SIG-M5 (cell line): ENCODE results near the gene PRDM12.

Experiments used
- DNase-seq: peaks from one replicate; lab custom pipeline; 2025; lab: John Stamatoyannopoulos, UW

The PRDM12 gene

DNA sequence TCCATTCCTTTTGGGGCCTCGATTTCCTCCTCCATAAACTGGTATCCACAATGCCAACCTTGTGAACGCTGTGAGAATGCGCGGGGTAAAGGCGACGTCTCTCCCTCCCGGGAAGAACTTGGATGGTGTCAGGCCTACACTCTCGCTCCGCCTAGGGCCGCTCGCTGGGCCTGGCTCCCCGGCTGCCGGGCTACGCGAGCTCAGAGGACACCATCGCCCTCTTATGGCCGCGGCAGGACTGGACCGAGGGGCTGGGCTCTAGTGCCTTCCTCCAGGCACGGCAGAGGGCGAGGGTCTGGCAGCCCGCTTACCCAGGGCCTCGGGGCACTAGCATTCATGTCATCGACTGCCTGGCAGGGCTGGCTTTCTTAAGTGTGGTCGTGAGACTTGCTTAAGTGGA, 27.9 kb downstream of the PRDM12 start:
- no peak for DNase-seq

DNA sequence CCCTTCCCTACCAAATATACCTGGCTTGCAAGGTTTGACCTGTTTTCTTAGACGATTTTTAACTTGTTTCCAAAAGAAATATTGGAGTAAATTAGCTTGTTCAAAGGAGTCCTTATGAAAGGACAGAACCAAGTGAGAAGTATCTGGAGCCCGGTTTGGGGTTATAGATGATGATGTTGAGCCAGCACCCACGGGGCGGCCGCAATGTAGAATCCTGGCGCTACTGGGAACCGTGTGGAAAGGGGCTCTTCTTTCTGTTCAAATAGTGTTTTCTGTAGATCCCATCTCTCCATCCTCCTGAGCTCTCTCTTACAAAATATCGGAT, 28.7 kb downstream of the PRDM12 start:
- no peak for DNase-seq

DNA sequence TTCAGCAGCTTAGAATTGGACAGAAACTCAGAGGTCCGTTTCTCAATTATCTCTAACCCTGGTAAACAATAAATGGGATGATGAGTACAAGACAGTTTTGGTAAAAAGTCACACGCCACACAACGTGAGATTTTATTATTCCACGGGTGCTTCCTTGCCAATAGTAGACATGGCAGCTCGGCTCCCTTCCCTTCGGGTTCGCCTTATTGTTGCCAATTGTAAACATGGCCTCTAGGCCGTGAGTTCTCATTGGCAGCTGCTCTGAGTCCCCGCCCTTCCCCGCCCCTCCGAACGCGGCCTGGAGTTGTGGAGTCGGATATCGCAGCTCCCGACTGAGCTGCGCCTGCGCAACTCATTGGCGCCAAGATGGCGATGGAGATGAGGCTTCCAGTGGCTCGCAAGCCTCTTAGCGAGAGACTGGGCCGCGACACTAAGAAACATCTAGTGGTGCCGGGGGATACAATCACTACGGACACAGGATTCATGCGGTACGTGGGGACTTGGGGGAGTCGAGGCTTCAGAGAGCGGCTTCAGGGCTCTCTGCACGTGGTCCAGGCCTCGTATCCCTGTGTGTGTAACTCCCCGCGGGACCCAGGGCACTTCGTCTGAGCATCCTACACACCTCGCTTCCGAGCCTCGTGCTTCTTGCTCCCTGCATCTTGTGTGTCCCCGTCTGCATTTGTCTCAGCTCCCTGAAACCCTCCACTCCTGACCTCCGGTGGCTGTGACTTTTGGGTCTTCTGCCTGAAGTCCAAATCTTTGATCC, 29.2 kb downstream of the PRDM12 start, which contains the start of gene EXOSC2:
EXOSC2 (plus strand) TSS at position 355 of the 766 bp plus-strand sequence; CDS start at position 367, 12 bp downstream.
- peak; percentile 68 for DNase-seq

DNA sequence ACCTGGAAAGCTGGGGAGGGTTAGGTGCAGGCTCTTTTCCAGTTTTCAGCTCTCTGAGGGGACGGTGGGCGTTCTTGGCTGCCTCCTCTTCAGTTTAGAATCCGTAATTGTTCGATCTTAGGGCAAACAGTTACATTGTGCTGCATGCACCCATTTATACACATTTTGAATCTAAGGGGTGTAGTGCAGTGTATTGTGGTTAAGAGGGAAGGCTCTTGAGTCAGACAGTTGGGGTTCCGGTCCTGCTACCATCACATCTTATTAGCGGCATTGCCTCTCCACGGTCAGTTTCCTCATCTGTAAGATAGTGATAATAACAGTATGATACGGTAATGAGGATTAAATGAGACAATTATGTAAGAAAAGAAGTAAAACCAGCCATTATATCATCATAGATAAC, 29.8 kb downstream of the PRDM12 start:
- DNase-seq: no peak

DNA sequence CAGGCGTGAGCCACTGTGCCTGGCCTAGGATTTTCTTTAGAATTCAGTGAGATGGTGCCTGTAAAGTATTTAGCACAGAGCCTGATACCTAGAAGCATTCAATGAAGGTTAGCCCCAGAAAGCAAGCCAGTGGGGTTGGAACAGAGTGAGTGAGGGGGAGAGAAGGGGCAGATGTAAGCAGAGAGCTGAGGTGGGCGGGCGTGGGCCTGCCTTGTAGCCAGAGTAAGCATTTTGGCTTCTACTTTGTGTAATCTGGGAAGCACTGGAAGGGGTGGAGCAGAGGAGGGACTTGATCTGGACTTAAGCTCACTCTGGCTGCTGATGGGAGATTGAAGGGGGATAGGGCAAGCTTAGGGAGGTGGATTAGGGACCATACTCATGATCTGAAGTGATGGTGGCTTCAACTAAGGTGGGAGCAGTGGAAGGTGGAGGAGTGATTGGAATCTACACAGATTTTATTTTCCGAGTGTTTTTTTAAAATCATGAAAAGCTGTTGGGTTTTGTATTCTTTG, 31.8 kb downstream of the PRDM12 start:
- DNase-seq: no peak

DNA sequence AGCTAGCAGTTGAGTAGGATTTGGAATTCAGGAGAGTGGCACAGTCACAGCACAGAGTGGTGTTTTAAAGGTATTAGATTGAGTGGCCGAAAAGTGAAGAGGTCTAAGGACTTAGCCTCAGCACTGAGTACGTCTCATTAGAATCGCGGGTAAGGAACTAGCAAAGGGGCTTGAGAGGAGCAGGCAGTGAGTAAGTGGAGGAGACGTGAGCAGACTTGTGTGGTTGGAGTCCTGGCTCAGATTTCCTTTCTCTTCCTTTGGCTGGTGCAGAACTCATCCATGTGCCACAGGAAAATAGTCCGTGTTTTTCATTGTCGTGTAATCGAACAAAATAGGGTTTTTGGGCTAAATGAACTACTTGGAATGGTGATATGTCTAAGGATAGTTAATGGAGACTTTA, 32.6 kb downstream of the PRDM12 start:
- no peak for DNase-seq

DNA sequence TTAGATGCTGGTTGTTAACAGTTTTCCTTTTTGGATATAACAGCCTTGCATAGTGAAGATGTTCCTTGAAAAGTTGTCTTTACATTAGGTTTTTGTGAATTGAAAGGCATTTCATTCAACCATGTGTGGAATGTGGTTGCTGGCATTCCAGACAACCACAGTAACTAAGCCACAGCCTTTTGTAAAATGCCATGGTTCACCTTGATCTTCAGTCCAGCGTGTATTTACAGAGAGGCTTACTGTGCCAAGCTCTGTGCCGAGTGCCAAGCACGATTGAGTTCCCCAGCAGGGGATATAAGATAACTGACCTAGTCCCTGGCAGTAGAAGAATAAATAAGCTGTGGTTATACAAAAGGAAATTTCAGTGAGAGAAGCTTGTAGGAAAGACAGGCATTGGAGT, 34.1 kb downstream of the PRDM12 start:
- no peak for DNase-seq

DNA sequence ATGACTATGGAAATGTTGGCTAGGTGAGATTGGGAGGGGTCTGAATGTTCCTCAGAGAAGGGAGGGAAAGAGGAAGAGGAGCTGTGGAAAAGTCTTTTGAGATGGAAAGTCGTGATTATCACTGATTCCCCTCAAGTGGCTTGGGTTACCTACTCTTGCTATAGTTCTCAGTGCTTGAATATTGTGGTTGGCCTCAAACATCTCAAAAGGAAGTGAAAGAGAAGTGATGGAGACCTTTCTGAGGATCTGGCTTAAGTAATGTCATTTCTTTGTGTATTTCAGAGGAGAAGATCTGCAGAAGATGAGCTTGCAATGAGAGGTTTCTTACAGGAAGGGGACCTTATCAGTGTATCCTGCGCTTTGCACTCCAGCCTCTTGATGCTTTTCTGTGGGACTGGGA, 34.7 kb downstream of the PRDM12 start:
- DNase-seq: no peak

DNA sequence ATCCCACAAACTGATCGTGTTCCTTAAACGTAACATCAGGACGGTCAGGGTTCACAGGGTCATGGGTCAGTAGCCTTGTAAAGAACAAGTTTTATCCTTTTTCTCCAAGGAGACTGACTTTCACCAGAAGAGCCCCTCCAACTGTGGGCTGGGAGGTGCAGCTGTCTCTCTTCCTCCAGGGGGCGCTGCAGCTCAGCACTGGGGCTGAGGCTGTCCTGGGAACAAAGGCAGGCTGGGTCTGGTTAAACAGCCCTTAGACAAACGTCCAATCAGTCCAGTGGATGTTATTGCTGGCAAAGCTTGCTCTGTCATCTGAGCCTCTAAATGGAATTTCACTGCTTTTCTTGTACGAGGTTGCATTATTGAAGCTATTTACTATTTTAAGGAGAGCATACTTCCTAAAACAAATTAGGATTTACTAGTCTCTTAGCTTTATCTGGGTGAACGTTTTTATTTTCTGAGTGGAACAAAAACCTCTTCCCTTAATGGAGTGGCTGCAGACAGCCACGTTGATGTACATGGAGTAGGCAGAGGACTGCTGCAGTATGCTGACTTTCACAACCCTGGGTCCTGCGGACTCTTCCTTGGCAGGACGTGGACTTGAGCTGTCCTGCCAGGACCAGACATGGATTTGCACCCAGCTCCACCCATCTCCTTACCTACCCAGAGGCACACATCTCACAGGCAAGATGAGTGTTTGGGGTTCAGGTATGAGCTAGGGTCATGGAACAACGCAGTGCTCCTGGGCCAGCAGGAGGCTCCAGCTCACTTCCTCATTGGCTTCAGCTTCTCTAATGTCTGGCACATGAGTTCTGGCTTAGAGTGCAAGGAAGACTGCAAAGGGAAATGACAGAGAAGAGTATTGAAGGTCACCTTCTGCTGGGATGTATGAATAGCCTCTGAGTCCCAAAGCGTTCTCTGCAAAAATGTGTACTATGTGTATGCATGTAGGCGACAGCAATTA, 36.9 kb downstream of the PRDM12 start:
- no peak for DNase-seq

DNA sequence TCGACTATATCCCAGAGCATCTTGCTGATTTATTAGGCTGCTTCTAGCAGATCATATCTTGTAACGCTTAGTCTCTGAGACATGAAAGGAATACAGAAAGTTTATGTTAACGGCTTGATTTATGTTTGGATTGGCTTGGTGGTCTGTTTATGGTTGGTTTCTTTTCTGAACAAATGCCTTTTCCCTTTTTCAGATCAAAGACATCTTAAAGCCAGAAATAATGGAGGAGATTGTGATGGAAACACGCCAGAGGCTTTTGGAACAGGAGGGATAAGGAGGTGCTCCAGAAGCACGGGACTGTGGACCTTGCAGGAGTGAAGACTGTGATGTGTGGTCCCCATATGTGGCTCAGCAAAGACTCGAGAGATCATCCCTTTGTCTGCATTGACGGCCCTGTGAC, 39.1 kb downstream of the PRDM12 start:
- no peak for DNase-seq

DNA sequence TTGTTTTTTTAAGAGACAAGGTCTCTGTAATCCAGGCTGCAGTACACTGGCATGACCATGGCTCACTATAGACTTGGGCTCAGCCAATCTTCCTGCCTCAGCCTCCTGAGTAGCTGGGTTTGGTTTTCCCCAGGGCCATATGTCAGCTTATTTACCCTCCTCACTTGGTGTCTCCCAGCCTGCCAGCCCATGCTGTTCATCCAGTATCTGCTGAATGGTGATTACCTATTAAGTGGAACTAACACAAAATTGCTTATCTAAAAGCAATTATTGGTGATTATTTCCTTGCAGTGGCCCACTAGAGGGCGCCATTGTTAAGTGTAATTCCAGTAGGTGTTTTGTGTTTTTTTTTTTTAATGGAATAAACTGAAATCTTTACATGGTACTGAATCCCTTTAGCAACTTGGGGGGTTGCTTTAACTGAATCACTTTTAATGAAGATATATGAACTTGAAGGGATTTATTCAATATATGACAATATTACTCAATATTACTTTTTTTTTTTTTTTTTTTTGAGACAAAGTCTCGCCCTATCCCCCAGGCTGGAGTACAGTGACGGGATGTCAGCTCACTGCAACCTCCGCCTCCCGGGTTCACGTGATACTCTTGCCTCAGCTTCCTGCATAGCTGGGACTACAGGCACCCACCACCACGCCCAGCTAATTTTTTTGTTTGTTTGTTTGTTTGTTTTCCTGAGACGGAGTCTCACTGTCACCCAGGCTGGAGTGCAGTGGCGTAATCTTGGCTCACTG, 43.0 kb downstream of the PRDM12 start:
- no peak for DNase-seq

DNA sequence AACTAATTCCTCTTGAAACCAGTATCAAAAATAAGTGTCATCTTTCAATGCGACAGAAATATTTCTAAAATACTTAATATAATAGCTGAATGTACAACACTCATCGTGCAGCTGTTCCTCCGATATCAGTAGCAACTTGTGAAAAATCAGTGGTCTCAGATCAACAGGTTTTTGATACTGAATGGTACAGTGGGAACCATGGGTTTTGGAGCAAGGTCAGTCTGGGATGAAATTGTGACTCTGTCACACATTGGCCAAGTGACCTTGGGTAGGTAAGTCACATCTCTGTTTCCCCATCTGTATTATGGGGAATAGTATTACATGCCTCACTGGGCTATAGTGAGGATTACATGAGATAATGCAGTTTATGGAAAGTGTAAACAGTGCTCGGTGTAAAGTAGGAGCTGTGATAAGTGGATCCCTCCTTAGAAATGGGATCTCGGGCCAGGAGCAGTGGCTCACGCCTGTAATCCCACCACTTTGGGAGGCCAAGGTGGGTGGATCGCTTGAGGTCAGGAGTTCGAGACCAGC, 46.5 kb downstream of the PRDM12 start:
- DNase-seq: no peak

DNA sequence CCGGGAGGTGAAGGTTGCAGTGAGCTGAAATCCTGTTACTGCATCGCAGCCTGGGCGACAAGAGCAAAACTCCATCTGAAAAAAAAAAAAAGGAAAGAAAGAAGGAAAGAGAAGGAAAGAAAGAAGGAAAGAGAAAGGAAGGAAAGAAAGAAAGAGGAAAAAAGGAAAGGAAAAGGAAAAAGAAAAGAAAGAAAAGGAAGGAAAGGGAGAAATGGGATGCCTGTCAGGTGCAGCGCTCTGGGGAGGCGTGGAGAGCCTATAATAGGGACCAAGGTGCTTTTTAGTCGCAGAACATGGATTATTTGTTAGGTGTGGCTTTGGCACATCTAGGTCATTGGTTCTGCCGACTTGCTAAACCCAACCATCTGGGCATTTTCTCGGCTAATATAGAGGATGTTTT, 47.1 kb downstream of the PRDM12 start:
- no peak for DNase-seq

DNA sequence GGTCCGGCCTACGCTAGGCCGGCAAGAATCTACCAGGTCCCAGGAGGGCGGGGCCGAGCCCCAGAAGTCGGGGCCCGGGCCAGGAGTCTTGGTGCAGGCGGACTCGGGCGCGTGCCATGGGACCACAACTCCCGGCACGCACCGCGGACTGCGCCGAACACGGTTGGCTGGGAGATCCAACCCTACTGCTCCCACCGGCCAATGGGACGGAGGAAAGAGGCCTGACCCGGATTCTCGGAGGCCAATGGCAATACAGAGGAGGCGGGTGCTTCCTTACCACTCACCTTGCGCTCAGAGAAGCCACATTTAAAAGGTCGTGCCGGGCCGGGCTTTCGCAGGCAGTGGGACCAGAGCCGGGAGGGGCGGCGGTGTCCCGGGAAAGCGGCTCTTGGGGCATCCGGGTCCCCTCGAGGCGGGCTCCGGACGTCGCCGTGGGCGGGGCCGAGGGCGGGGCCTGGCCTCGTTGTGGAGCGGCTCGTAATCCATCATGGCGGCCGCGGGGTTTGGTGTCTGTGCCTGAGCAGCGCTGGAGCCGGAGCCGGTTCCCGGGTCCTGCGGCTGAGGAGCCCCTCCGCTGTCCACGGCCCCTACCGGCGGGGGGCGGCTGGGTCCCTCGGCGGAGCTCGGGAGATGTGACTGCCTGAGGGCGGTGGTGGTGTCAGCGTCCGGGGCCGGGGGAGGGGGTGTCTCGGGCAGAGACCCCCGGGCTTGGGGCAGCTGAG, 48.3 kb downstream of the PRDM12 start:
- DNase-seq: peak; percentile 86

DNA sequence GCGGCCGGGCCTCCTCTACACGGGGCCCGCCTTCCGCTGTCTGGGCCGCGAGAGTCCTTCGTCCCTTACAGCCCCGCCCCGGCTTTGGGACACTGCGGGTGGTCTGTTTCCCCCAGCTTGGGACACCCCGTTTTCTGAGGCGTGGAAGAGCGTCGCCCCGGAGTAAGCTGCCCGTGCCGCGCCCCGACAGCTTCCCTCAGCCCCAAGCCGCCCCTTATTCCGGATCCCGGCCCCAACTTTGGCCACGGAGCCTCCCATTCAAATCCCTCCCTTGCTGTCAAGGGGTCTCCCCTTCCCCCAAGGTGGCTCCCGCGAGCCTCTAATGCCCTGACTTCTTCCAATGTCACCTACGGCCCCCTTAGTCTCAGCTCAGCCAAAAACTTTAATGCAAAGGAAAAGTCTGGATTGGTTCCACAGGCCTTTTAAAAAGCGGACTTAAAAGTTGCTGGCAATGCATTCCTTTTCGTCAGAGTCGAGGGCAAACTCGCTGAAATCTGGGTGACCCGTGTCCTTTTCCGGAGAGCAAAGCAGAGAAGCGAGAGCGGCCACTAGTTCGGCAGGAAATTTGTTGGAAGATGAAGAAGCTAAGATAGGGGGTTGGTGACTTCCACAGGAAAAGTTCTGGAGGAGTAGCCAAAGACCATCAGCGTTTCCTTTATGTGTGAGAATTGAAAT, 49.0 kb downstream of the PRDM12 start:
- DNase-seq: no peak

DNA sequence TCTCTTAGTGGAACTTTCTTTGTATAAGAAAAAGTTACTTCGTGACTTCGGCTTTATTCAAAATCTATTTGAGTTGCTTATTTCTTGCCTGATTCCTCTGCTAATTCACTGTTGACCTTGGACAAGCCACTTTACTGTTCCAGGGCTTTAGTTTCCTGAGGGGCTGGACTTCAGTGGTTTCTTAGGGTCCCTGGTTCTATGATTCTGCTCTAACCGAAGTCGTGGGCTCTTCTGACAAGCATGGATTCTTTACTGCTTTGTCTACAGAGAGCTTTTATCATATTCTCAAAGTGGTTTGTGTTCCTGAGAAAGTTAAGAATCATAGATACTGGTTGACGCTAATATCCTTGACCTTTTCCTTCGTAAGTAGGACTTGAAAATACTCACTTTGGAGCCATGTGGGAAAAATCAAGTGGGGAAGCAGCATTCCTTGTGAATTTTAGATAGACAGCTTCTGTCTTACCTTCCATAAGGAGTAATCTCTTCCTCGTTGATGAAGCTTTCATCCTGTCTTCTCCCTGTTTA, 50.3 kb downstream of the PRDM12 start:
- no peak for DNase-seq

DNA sequence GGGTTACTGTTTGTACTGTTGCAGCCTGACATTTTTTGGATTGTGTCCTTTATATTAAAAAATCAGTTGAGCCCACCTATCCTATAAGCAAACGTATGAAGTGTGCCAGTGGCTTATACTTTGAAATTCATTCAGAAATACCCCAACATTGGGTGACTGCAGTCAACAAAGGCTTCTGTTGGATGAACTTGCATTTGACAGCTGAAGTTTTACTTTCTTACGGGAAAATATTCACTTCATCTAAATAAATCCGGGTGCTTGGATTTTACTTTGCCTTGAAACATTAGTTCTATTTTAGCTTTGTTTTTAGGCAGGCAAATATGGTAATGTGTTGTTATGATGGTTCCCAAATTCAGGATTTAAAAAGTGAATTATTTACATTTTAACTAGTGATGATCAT, 50.9 kb downstream of the PRDM12 start:
- DNase-seq: no peak

DNA sequence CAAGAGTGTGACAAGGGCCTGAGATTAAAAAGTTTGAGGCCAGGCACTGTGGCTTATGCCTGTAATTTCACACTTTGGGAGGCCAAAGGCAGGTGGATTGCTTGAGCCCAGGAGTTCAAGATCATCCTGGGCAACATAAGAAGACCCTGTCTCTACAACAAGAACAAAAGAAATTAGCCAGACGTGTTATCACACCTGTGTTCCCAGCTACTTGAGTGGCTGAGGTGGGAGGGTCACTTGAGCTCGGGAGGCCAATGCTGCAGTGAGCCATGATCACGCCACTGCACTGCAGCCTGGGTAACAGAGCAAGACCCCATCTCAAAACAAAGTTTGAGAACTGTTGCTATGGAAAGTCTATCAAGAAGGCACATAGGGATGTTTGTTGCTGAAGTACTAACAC, 54.2 kb downstream of the PRDM12 start:
- no peak for DNase-seq

DNA sequence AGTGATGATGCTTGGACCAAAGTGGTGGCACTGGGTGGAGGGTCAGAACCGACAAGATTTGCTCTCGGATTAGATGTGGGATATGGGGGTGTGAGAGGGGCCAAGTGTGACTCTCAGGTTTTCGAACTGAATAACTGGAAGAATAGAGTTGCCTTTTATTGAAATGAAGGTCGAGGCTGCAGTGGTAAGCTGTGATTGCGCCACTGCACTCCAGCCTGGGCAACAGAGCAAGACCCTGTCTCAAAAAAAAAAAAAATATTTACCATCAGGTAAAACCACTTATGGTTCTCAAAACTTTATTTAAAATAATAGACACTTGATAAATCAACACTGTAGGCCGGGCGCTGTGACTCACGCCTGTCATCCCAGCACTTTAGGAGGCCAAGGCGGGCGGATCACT, 56.4 kb downstream of the PRDM12 start:
- no peak for DNase-seq

DNA sequence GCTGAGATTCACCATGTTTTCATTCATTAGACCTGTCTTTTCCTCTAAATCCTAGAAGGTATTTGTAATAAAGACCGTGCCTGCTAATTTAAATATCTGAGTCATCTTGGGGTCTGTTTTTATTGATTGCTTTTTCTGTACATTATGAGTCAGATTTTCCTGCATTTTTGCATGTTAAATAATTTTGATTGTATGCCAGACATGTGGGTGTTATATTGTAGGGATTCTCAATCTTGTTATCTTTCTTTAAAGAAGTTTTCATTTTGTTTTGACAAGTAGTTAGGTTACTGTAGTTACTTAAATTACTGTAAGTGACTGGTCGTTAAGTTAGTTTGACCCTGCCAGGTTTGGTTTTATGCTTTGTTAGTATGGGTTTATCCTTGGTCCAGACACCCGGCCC, 64.3 kb downstream of the PRDM12 start:
- DNase-seq: no peak

DNA sequence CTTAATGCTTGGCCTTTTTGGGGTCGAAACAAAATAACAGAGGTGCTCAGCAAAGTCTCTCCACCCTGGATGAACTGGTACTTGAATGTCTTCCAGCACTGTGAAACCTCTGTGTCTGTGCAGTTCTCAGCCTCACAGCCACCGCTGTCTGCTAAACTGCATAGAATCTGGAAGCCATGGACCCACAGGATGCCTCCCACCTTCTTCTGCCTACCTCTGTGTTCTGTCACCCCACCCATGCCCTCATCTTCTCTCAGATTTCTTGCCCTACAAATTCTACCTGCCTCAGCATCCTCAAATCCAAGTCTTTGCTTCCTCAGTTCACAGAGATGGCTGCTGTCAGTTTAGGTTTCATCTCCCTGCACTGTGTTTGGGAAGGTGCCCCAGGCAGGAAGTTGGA, 64.8 kb downstream of the PRDM12 start:
- no peak for DNase-seq
